ENCODE measurements around the gene NOVA1. TPM values are rescaled to one million over a fixed set of nuclear protein-coding genes. Genes with fewer than 3 reads are reported as not detected.
A peak's percentile ranks its signal among the peaks of the same experiment; 100 is the strongest.

Gene NOVA1
- polyA plus RNA-seq, 2 of the 4 experiments (the other 2 are of a cell fraction) = 5.1 to 9.8 TPM

- DNase-seq (ENCODE audit: low read depth in 1 of 2, low spot score in 1 of 2) = peak in 1 of 2 experiments; percentile 5
- Histone ChIP-seq H3K4me2 (no peak overlapping the region), H3K4me1 (peaks cover 10% of the 10 kb centered on the region; the same call in 2 of the 3 replicates), H3K4me3 (no peak overlapping the region), H3K27ac (no peak overlapping the region), H3K9me3 (no peaks in the 10 kb centered on the region)
- no peak for ATAC-seq
- FAIRE-seq = no peak
- WGBS (ENCODE audit: missing lambda C conversion rate) = 67% methylated on average over 3 of the region's 3 CpGs
- ChIA-PET CTCF (no interaction called here), POLR2A (no interaction called here)
- TF ChIP-seq HOXB13 (CRISPR knock-in tag; IDR thresholded peaks at IDR 0.05; ENCODE audit: low read depth) (no peak), MAX (IDR thresholded peaks at IDR 0.05) (no peak), JUN (IDR thresholded peaks at IDR 0.05) (no peak), TFCP2L1 (CRISPR knock-in tag; IDR thresholded peaks at IDR 0.05) (no peak), EHF (CRISPR knock-in tag; IDR thresholded peaks at IDR 0.05) (no peak), RNF2 (IDR thresholded peaks at IDR 0.05; ENCODE audit: borderline replicate concordance, low read depth) (no peak)
Observed at GRCh38 chr14:26527095-26527494, 70.7 kb downstream of the NOVA1 start.

- Histone ChIP-seq H3K4me1 (peaks cover 4% of the 10 kb centered on the region; the same call in 1 of the 3 replicates), H3K27ac (no peak overlapping the region), H3K4me3 (no peak overlapping the region), H3K4me2 (no peak overlapping the region), H3K9me3 (no peaks in the 10 kb centered on the region)
- DNase-seq (ENCODE audit: low read depth in 1 of 2, low spot score in 1 of 2) (no peak), FAIRE-seq (no peak), ATAC-seq (no peak)
- ChIA-PET POLR2A (no interaction called here), CTCF (interaction anchor here (0.6 kb wide), 1 partner anchor 246 kb away, joined by 3 read pairs; no protein-coding TSS in a partner anchor)
- TF ChIP-seq JUN (IDR thresholded peaks at IDR 0.05) (no peak), EP300 (IDR thresholded peaks at IDR 0.05) (no peak), CHD4 (IDR thresholded peaks at IDR 0.05; ENCODE audit: borderline replicate concordance) (no peak), HEYL (CRISPR knock-in tag; IDR thresholded peaks at IDR 0.05) (no peak), SREBF2 (IDR thresholded peaks at IDR 0.05) (no peak), KDM1A (IDR thresholded peaks at IDR 0.05; ENCODE audit: low read depth) (no peak), REST (IDR thresholded peaks at IDR 0.05) (no peak), POLR2A (IDR thresholded peaks at IDR 0.05; ENCODE audit: low read length) (no peak), MAFK (IDR thresholded peaks at IDR 0.05; ENCODE audit: partially characterized antibody) (no peak), HOXB13 (CRISPR knock-in tag; IDR thresholded peaks at IDR 0.05; ENCODE audit: low read depth) (no peak), HOXA7 (CRISPR knock-in tag; IDR thresholded peaks at IDR 0.05) (no peak), EHMT2 (IDR thresholded peaks at IDR 0.05; ENCODE audit: low read depth) (no peak)
- TF ChIP-seq, protein P1, sequence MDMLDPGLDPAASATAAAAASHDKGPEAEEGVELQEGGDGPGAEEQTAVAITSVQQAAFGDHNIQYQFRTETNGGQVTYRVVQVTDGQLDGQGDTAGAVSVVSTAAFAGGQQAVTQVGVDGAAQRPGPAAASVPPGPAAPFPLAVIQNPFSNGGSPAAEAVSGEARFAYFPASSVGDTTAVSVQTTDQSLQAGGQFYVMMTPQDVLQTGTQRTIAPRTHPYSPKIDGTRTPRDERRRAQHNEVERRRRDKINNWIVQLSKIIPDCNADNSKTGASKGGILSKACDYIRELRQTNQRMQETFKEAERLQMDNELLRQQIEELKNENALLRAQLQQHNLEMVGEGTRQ (IDR thresholded peaks at IDR 0.05) = no peak
- 98% methylated on average over 1 of the region's 1 CpG for WGBS (ENCODE audit: missing lambda C conversion rate)
Observed at GRCh38 chr14:26526137-26526536, 71.7 kb downstream of the NOVA1 start.

DNA sequence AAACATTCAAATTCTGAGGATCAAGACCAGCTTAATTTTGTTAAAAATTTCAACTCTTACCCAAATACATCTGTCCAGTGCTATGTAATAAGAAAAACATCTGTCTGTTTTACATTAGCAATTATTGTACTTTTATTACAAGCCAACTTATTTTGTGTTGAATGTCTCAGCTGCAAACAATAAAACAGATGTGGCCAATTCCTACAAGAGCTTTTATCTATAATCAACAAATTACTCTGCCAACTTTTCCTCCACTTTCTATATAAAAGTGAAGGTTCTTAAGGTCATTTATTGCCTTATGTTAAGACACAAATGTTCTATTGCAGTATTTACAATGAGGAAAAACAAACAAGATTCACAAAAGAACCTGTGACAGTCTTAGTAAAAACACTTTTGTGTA is 72.7 kb downstream of the NOVA1 start:
- no peak overlapping the region for H3K27ac ChIP-seq
- ChIA-PET POLR2A (interaction anchor here (0.6 kb wide), 1 partner anchor 73 kb away, joined by 14 read pairs; the partner anchor contains the start of gene NOVA1), CTCF (no interaction called here)
- DNase-seq (ENCODE audit: low read depth in 1 of 2, low spot score in 1 of 2) (no peak), FAIRE-seq (no peak), ATAC-seq (no peak)
- H3K4me2 ChIP-seq = no peak overlapping the region
- H3K4me3 ChIP-seq = no peak overlapping the region
- peaks cover 4% of the 10 kb centered on the region; the same call in 1 of the 3 replicates for H3K4me1 ChIP-seq
- no peak for TF ChIP-seq NR3C1 (IDR thresholded peaks at IDR 0.05)
- H3K9me3 ChIP-seq = no peaks in the 10 kb centered on the region
